MM.1S (cell line): ENCODE measurements around the gene PIH1D1.

ENCODE experiments used
- DNase-seq: peaks from one replicate; pipeline ENCODE4 v3.0.0-alpha.2; 2015
- H2AFZ ChIP-seq: fragments of 300-600 bp; sonication (generic); 2 replicates; pipeline ENCODE4 v1.6.0; 2016; ENCODE audit warnings: antibody characterized with exemption, low read length
- H3F3A ChIP-seq: fragments of 300-600 bp; sonication (generic); 2 replicates; pipeline ENCODE4 v1.6.1; 2016; ENCODE audit warnings: mild to moderate bottlenecking, antibody characterized with exemption, low read length, moderate library complexity, mixed read lengths; ENCODE audit not compliant: insufficient read depth
- H3K27ac ChIP-seq: fragments of 300-600 bp; sonication (generic); 2 replicates; pipeline ENCODE4 v1.5.1; 2016; ENCODE audit warnings: mild to moderate bottlenecking, low read length
- H3K27me3 ChIP-seq: fragments of 300-600 bp; sonication (generic); replicated peaks from 2 replicates; pipeline ENCODE4 v1.6.0; 2016; ENCODE audit warnings: low read length; ENCODE audit not compliant: insufficient read depth
- H3K36me3 ChIP-seq: fragments of 300-600 bp; sonication (generic); replicated peaks from 2 replicates; pipeline ENCODE4 v1.6.1; 2016; ENCODE audit warnings: mild to moderate bottlenecking, low read length, mixed read lengths; ENCODE audit not compliant: insufficient read depth
- H3K4me1 ChIP-seq: fragments of 300-600 bp; sonication (generic); 2 replicates; pipeline ENCODE4 v1.6.1; 2016; ENCODE audit warnings: low read length, mixed read lengths
- H3K4me2 ChIP-seq: fragments of 300-600 bp; sonication (generic); 2 replicates; pipeline ENCODE4 v1.6.0; 2016; ENCODE audit warnings: low read depth, low read length
- H3K4me3 ChIP-seq: fragments of 300-600 bp; sonication (generic); 2 replicates; pipeline ENCODE4 v1.5.1; 2016; ENCODE audit warnings: low read length, mixed read lengths
- H3K79me2 ChIP-seq: fragments of 300-600 bp; sonication (generic); 2 replicates; pipeline ENCODE4 v1.6.1; 2016; ENCODE audit warnings: mixed run types, low read length, mixed read lengths
- H3K9ac ChIP-seq: fragments of 300-600 bp; sonication (generic); 2 replicates; pipeline ENCODE4 v1.6.1; 2016; ENCODE audit warnings: low read length, mixed read lengths
- H3K9me2 ChIP-seq: fragments of 300-600 bp; sonication (generic); replicated peaks from 2 replicates; pipeline ENCODE4 v1.6.1; 2016; ENCODE audit warnings: mild to moderate bottlenecking, low read length, mixed read lengths; ENCODE audit not compliant: insufficient read depth
- H3K9me3 ChIP-seq: fragments of 300-600 bp; sonication (generic); replicated peaks from 2 replicates; pipeline ENCODE4 v1.6.1; 2016; ENCODE audit warnings: mild to moderate bottlenecking, low read length, mixed read lengths; ENCODE audit not compliant: insufficient read depth
- H4K20me1 ChIP-seq: fragments of 300-600 bp; sonication (generic); 2 replicates; pipeline ENCODE4 v1.6.1; 2016; ENCODE audit warnings: mild to moderate bottlenecking, low read length, moderate library complexity, mixed read lengths; ENCODE audit not compliant: insufficient read depth
- CTCF ChIP-seq: fragments of 300-600 bp; sonication (generic); IDR thresholded peaks from 2 replicates; pipeline ENCODE4 v1.5.1; 2016; ENCODE audit warnings: antibody characterized with exemption, low read length, mixed read lengths
- EZH2 ChIP-seq: fragments of 300-600 bp; sonication (generic); optimal IDR thresholded peaks from 2 replicates; pipeline ENCODE3; 2017; ENCODE audit warnings: low read depth, mild to moderate bottlenecking, antibody characterized with exemption, low read length, mixed read lengths
- EZH2phosphoT487 ChIP-seq: fragments of 300-600 bp; sonication (generic); IDR thresholded peaks from 2 replicates; pipeline ENCODE4 v1.6.1; 2018; ENCODE audit warnings: antibody characterized with exemption, low read length

The PIH1D1 gene

DNA sequence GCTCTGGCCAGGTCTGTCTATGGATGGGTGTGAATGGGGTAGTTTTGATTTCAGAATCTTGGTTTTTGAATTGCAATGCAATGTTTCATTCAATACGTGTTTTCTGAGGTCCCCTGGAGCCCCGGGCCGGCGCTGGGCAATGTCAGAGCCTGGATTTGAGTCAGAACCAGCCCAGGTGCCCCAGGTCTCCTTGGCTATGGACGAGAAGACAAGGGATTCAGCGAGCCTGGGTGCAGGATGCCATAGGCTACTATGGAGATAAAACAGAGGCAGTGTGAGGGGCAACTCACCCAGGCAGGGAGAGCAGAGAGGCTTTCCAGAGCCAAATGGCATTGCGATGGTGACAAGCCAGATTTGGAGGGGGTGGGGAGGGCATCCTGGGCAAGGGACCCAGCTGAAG is 34.6 kb upstream of the PIH1D1 start:
- Histone ChIP-seq H3K9ac (no peak overlapping the region), H3K36me3 (peaks cover 23% of the 10 kb centered on the region), H3K79me2 (peaks cover 31% of the 10 kb centered on the region), H3K4me3 (no peak overlapping the region), H3K9me2 (no peaks in the 10 kb centered on the region), H3K27me3 (no peaks in the 10 kb centered on the region), H2AFZ (peak overlapping the region; percentile 83; the same call in 1 of the 2 replicates), H3K4me1 (peaks cover 3% of the 10 kb centered on the region; the same call in 1 of the 2 replicates), H3F3A (peaks cover 37% of the 10 kb centered on the region), H3K27ac (no peak overlapping the region), H3K4me2 (no peak overlapping the region), H4K20me1 (peaks cover 23% of the 10 kb centered on the region), H3K9me3 (no peaks in the 10 kb centered on the region)
- no peak for DNase-seq
- TF ChIP-seq CTCF = no peak
- no peak for TF ChIP-seq EZH2phosphoT487
- no peak for TF ChIP-seq EZH2

GRCh38 chr19:49481020-49481683 is 29.5 kb upstream of the PIH1D1 start:
- TF ChIP-seq EZH2phosphoT487 = no peak
- no peak for TF ChIP-seq EZH2
- TF ChIP-seq CTCF = no peak
- H3K9me2 ChIP-seq = no peaks in the 10 kb centered on the region
- no peak overlapping the region for H3K9ac ChIP-seq
- no peaks in the 10 kb centered on the region for H4K20me1 ChIP-seq
- no peak for DNase-seq
- no peaks in the 10 kb centered on the region for H3F3A ChIP-seq
- no peak overlapping the region for H2AFZ ChIP-seq
- no peaks in the 10 kb centered on the region for H3K79me2 ChIP-seq
- H3K36me3 ChIP-seq = no peaks in the 10 kb centered on the region
- no peaks in the 10 kb centered on the region for H3K9me3 ChIP-seq
- no peak overlapping the region for H3K27ac ChIP-seq
- no peak overlapping the region for H3K4me3 ChIP-seq
- H3K4me1 ChIP-seq = no peaks in the 10 kb centered on the region
- H3K4me2 ChIP-seq = no peak overlapping the region
- H3K27me3 ChIP-seq = no peaks in the 10 kb centered on the region

DNA sequence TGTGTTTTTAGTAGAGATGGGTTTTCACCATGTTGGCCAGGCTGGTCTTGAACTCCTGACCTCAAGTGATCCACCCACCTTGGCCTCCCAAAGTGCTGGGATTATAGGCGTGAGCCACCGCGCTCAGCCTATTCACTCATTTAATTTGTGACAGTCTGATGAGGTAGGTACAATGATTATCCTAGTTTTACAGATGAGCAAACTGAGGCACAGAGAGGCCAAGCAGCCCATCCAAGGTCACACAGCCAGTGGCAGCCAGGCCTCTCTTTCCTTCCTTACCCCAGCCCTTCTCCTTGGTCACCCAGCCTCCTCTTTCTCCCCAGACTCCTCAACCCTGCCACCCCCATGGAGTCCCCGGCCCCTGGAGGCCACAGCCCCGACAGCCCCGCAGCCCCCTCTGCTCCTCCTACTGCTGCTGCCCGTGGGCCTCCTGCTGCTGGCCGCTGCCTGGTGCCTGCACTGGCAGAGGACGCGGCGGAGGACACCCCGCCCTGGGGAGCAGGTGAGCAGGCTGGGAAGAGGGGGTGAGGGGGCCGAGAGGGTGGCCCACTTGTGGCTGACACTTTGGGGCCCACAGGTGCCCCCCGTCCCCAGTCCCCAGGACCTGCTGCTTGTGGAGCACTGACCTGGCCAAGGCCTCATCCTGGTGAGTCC is 28.5 kb upstream of the PIH1D1 start:
- Histone ChIP-seq H3K4me1 (no peaks in the 10 kb centered on the region), H4K20me1 (no peaks in the 10 kb centered on the region), H3F3A (no peaks in the 10 kb centered on the region), H3K36me3 (no peaks in the 10 kb centered on the region), H3K9me3 (no peaks in the 10 kb centered on the region), H3K79me2 (no peaks in the 10 kb centered on the region), H3K9me2 (no peaks in the 10 kb centered on the region), H3K4me2 (no peak overlapping the region), H3K9ac (no peak overlapping the region), H2AFZ (no peak overlapping the region), H3K27me3 (no peaks in the 10 kb centered on the region), H3K4me3 (no peak overlapping the region), H3K27ac (no peak overlapping the region)
- no peak for DNase-seq
- TF ChIP-seq EZH2phosphoT487 (no peak), CTCF (no peak), EZH2 (no peak)
